GM12878 (cell line): Measurements from ENCODE around the gene POLR1D. TPM values are rescaled to one million over a fixed set of nuclear protein-coding genes. Genes with fewer than 3 reads are reported as not detected.

Experiments
- ATAC-seq: fragments of 200-7000 bp; cut with Tn5 transposase; 3 replicates; pipeline ENCODE4 v1.9.1; 2020; ENCODE audit warnings: mild to moderate bottlenecking, moderate library complexity
- BruUV-seq: library from RNA; stranded (reverse); fragments of 400-500 nt; replicated peaks from 2 replicates; lab custom pipeline; 2021; lab: Mats Ljungman, UMichigan
- CTCF ChIA-PET: fragments of 300-600 bp; sonication (Branson Sonifier 250); formaldehyde crosslinking; extraction: SDS; loops from one replicate; lab custom pipeline; 2021; ENCODE audit warnings: inconsistent platforms; lab: Yijun Ruan, JAX
- POLR2A ChIA-PET: fragments of 350-600 bp; formaldehyde crosslinking; extraction: SDS; loops from one replicate; lab custom pipeline; 2021; ENCODE audit warnings: inconsistent platforms; lab: Charles Lee
- RAD21 ChIA-PET: fragments of 300-600 bp; sonication (Branson Sonifier 250); formaldehyde crosslinking; loops from one replicate; lab custom pipeline; 2023; ENCODE audit warnings: antibody characterized with exemption; ENCODE audit not compliant: unreplicated experiment; lab: Charles Lee
- SMC1A ChIA-PET: fragments of 300-600 bp; sonication (Branson Sonifier 250); formaldehyde crosslinking; loops from one replicate; lab custom pipeline; 2023; ENCODE audit not compliant: unreplicated experiment, uncharacterized antibody; lab: Charles Lee
- DNase-seq: peaks from one replicate; pipeline ENCODE4 v3.0.0-alpha.2; 2011; ENCODE audit warnings: low read depth, low spot score
- FAIRE-seq: peaks from 3 replicates; lab custom pipeline; 2011; peaks lifted over from hg19 to GRCh38; lab: Jason Lieb, UNC
- H2AFZ ChIP-seq: 2 replicates; pipeline ENCODE4 v1.6.0; 2011; ENCODE audit warnings: low read depth, low read length, control low read depth; ENCODE audit not compliant: control insufficient read depth
- H3K27ac ChIP-seq: 2 replicates; pipeline ENCODE4 v1.5.1; 2011; ENCODE audit warnings: control low read depth; ENCODE audit not compliant: control insufficient read depth, insufficient read depth
- H3K27me3 ChIP-seq, 2 experiments: replicated peaks in 1 of 2; 2 replicates each; pipeline versions ENCODE4 v1.6.0 to v1.6.1; 2011; ENCODE audit warnings: low read length in 1 of 2; ENCODE audit not compliant: control insufficient read depth in 2 of 2, insufficient read depth in 2 of 2
- H3K36me3 ChIP-seq, 2 experiments: 2 replicates each; pipeline ENCODE4 v1.5.1; 2011; ENCODE audit warnings: low read length in 1 of 2; ENCODE audit not compliant: control insufficient read depth in 2 of 2, insufficient read depth in 2 of 2
- H3K4me1 ChIP-seq: 2 replicates; pipeline ENCODE4 v1.6.1; 2011; ENCODE audit warnings: mild to moderate bottlenecking, low read length, moderate library complexity, mixed read lengths; ENCODE audit not compliant: control insufficient read depth, insufficient read depth
- H3K4me2 ChIP-seq: 2 replicates; pipeline ENCODE4 v1.6.0; 2011; ENCODE audit warnings: control low read depth; ENCODE audit not compliant: control insufficient read depth, insufficient read depth
- H3K4me3 ChIP-seq: fragments of 200-600 bp; sonication (generic); 2 replicates; pipeline ENCODE4 v1.5.1; 2016
- H3K79me2 ChIP-seq: 2 replicates; pipeline ENCODE4 v1.6.0; 2011; ENCODE audit warnings: low read length; ENCODE audit not compliant: control insufficient read depth, insufficient read depth
- H3K9ac ChIP-seq: 2 replicates; pipeline ENCODE4 v1.8.0; 2011; ENCODE audit warnings: low read length, control low read depth, mixed read lengths; ENCODE audit not compliant: control insufficient read depth, insufficient read depth
- H3K9me3 ChIP-seq: replicated peaks from 3 replicates; pipeline ENCODE4 v1.5.1; 2011; ENCODE audit warnings: mild to moderate bottlenecking, low read length; ENCODE audit not compliant: control insufficient read depth, insufficient read depth
- H4K20me1 ChIP-seq: 2 replicates; pipeline ENCODE4 v1.6.0; 2011; ENCODE audit not compliant: control insufficient read depth, insufficient read depth
- CBFB ChIP-seq: IDR thresholded peaks from 2 replicates; pipeline ENCODE4 v1.6.1; 2016; ENCODE audit warnings: antibody characterized with exemption, low read depth
- IKZF2 ChIP-seq, 2 experiments: fragments of 450-650 bp; IDR thresholded peaks; 2 replicates each; pipeline ENCODE4 v1.6.1; 2017; ENCODE audit warnings: mild to moderate bottlenecking in 2 of 2, moderate library complexity in 2 of 2
- NFYB ChIP-seq: IDR thresholded peaks from 2 replicates; pipeline ENCODE4 v1.6.1; 2011; ENCODE audit warnings: low read depth, mild to moderate bottlenecking, low read length, improper control_type of control experiment, moderate library complexity; ENCODE audit not compliant: insufficient read depth
- PBX3 ChIP-seq: IDR thresholded peaks from 2 replicates; pipeline ENCODE4 v1.6.1; 2011; ENCODE audit warnings: mild to moderate bottlenecking, low read depth, low read length, moderate library complexity; ENCODE audit not compliant: insufficient replicate concordance
- SUPT20H ChIP-seq: IDR thresholded peaks from 2 replicates; pipeline ENCODE4 v1.6.1; 2011; ENCODE audit warnings: low read depth, mild to moderate bottlenecking, low read length, moderate library complexity, borderline replicate concordance; ENCODE audit not compliant: control insufficient read depth
- TAF1 ChIP-seq: IDR thresholded peaks from 2 replicates; pipeline ENCODE4 v1.6.1; 2011; ENCODE audit warnings: mild to moderate bottlenecking, low read depth, low read length, borderline replicate concordance
- USF1 ChIP-seq: IDR thresholded peaks from 2 replicates; pipeline ENCODE4 v1.6.1; 2011; ENCODE audit warnings: borderline replicate concordance, low read depth, mild to moderate bottlenecking, moderate library complexity, mixed read lengths, low read length; ENCODE audit not compliant: insufficient read depth; ENCODE audit errors: extremely low read length
- ZBTB33 ChIP-seq: fragments of 450-650 bp; IDR thresholded peaks from 2 replicates; pipeline ENCODE4 v1.6.1; 2017; ENCODE audit warnings: mild to moderate bottlenecking
- ZNF217 ChIP-seq: fragments of 450-650 bp; IDR thresholded peaks from 2 replicates; pipeline ENCODE4 v1.6.1; 2017; ENCODE audit warnings: antibody characterized with exemption, mild to moderate bottlenecking
- WGBS: methylation state at CpG from one replicate; pipeline ENCODE4 v1.1.6; 2016; ENCODE audit warnings: low lambda C conversion rate; ENCODE audit not compliant: insufficient replicate concordance, insufficient coverage; ENCODE audit errors: missing lambda C conversion rate; 5-methylcytosine and 5-hydroxymethylcytosine counted together
- in situ Hi-C: fragments of 300-500 bp; cut with MboI; formaldehyde crosslinking; loops from 9 replicates; pipeline ENCODE4 v1.14.3; 2018; ENCODE audit warnings: mixed read lengths
- intact Hi-C: fragments of 100-400 bp; cut with micrococcal nuclease; formaldehyde crosslinking; loops from one replicate; pipeline ENCODE4 v1.14.2; 2022; ENCODE audit not compliant: unreplicated experiment
- polyA plus RNA-seq, 11 experiments: library from polyadenylated mRNA; depleted of rRNA in 4 of 11; unstranded in 6 of 11; stranded (reverse) in 5 of 11; fragments of >200 nt; fragmentation: Nextera tagmentation in 4 of 11; fragmentation: Illumina TruSeq in 1 of 11; extraction: Ambion mirVana in 4 of 11; extraction: Trizol in 1 of 11; gene quantifications; 1 replicate in 1 of 11; 2 replicates in 10 of 11; pipeline versions ENCODE4 v1.2.1 to v1.2.3, GENCODE V29; 2011 to 2016; ENCODE audit warnings: inconsistent platforms in 2 of 11, missing spikeins in 2 of 11, low read depth in 1 of 11
- total RNA-seq, 4 experiments: library from RNA; depleted of rRNA in 3 of 4; stranded (reverse); fragments of >200 nt in 3 of 4; fragmentation: Illumina TruSeq in 1 of 4; extraction: Trizol in 1 of 4; gene quantifications; 2 replicates each; pipeline versions ENCODE4 v1.2.1 to v1.2.3, GENCODE V29; 2013 to 2021

POLR1D gene
- total and polyA plus RNA-seq, 10 of the 15 experiments (the other 5 are each of a cell fraction or from before 2014, with no cell fraction given): 119 to 223 (median 160) TPM

- no peak overlapping the region for H2AFZ ChIP-seq
- H3K36me3 ChIP-seq: no peaks in the 10 kb centered on the region
- H3K4me2 ChIP-seq: no peak overlapping the region
- no TSS peak for BruUV-seq
- no peak overlapping the region for H3K4me3 ChIP-seq
- H3K27ac ChIP-seq: no peak overlapping the region
- POLR2A ChIA-PET: no interaction called here
- SMC1A ChIA-PET: no interaction called here
- H3K27me3 ChIP-seq: no peaks in the 10 kb centered on the region
- RAD21 ChIA-PET: interaction anchor here (0.7 to 1.4 kb wide), 2 partner anchors 34 to 417 kb away, joined by 3 read pairs; partner anchors contain the start of gene POLR1D
- no peaks in the 10 kb centered on the region for H4K20me1 ChIP-seq
- WGBS: 68% methylated on average over 5 of the region's 5 CpGs
- no peak overlapping the region for H3K9ac ChIP-seq
- DNase-seq (no peak), FAIRE-seq (no peak), ATAC-seq (no peak)
- H3K9me3 ChIP-seq: no peaks in the 10 kb centered on the region; the same call in 2 of the 3 replicates
- intact Hi-C loops: no loop called here
- H3K79me2 ChIP-seq: no peaks in the 10 kb centered on the region
- CTCF ChIA-PET: no interaction called here
- in situ Hi-C loops: no loop called here
- no peaks in the 10 kb centered on the region for H3K4me1 ChIP-seq
- no peak for TF ChIP-seq PBX3
- TF ChIP-seq NFYB: no peak
- no peak for TF ChIP-seq ZNF217
- no peak for TF ChIP-seq USF1
- no peak for TF ChIP-seq SUPT20H
- TF ChIP-seq ZBTB33: no peak
- TF ChIP-seq IKZF2 (IDR thresholded peaks at IDR 0.05): no peak
- no peak for TF ChIP-seq TAF1
- no peak for TF ChIP-seq CBFB
- TF ChIP-seq, all 136 proteins: peak for 0
Measured at GRCh38 chr13:27587095-27587746, 34.5 kb upstream of the POLR1D start.
